Naive thymus-derived CD4-positive, alpha-beta T cell (primary cell): Measurements from ENCODE around the gene UGP2. TPM values are rescaled to one million over a fixed set of nuclear protein-coding genes. Genes with fewer than 3 reads are reported as not detected.

Experiments used
- ATAC-seq: fragments of 150-1000 bp; cut with Tn5 transposase; 2 replicates; pipeline ENCODE4 v1.10.0; 2021; ENCODE audit warnings: mild to moderate bottlenecking, moderate library complexity
- CTCF ChIA-PET: fragments of 350-600 bp; sonication (Branson Sonifier 250); formaldehyde crosslinking; loops from one replicate; lab custom pipeline; 2021; ENCODE audit warnings: antibody characterized with exemption; lab: Charles Lee
- POLR2A ChIA-PET: fragments of 350-600 bp; sonication (Branson Sonifier 250); formaldehyde crosslinking; loops from one replicate; lab custom pipeline; 2021; ENCODE audit warnings: antibody characterized with exemption, inconsistent platforms; lab: Charles Lee
- DNase-seq, 9 donors: peaks; one replicate each; pipeline versions ENCODE4 v3.0.0 to v3.0.0-alpha.2; 2020 to 2022; ENCODE audit warnings: mixed read lengths in 1 of 9
- H3K27ac ChIP-seq: one replicate; pipeline ENCODE4 v1.7.0; 2013; ENCODE audit warnings: mild to moderate bottlenecking, low read depth, low read length, moderate library complexity
- H3K27me3 ChIP-seq, 2 donors: one replicate each; pipeline ENCODE4 v1.7.0; 2013; ENCODE audit warnings: low read length in 2 of 2, mild to moderate bottlenecking in 2 of 2, moderate library complexity in 2 of 2; ENCODE audit not compliant: control insufficient read depth in 2 of 2, insufficient read depth in 2 of 2
- H3K36me3 ChIP-seq, 3 experiments: 1 replicate in 2 of 3; 2 replicates in 1 of 3; pipeline ENCODE4 v1.7.0; 2013; ENCODE audit warnings: low read length in 3 of 3, mild to moderate bottlenecking in 3 of 3, moderate library complexity in 1 of 3; ENCODE audit not compliant: insufficient read depth in 3 of 3, control insufficient read depth in 2 of 3
- H3K4me1 ChIP-seq, 2 donors: one replicate each; pipeline ENCODE4 v1.7.0; 2013; ENCODE audit warnings: low read length in 2 of 2, mild to moderate bottlenecking in 2 of 2, moderate library complexity in 1 of 2; ENCODE audit not compliant: control insufficient read depth in 2 of 2, insufficient read depth in 2 of 2
- H3K4me3 ChIP-seq: 2 replicates; pipeline ENCODE4 v1.7.0; 2013; ENCODE audit warnings: mild to moderate bottlenecking, low read length
- H3K9me3 ChIP-seq, 3 experiments: 1 replicate in 2 of 3; 2 replicates in 1 of 3; pipeline ENCODE4 v1.7.0; 2013; ENCODE audit warnings: low read length in 3 of 3; ENCODE audit not compliant: control insufficient read depth in 2 of 3
- H3K27ac Mint-ChIP-seq, 9 donors: one replicate each; pipeline ENCODE4 v1.8.0; 2020 to 2022; ENCODE audit warnings: mixed read lengths in 9 of 9, mild to moderate bottlenecking in 8 of 9, moderate library complexity in 5 of 9, inconsistent platforms in 2 of 9
- H3K27me3 Mint-ChIP-seq, 5 donors: one replicate each; pipeline ENCODE4 v1.8.0; 2021 to 2022; ENCODE audit warnings: mixed read lengths in 5 of 5, mild to moderate bottlenecking in 1 of 5
- H3K36me3 Mint-ChIP-seq, 5 donors: one replicate each; pipeline ENCODE4 v1.8.0; 2020 to 2022; ENCODE audit warnings: mixed read lengths in 5 of 5, mild to moderate bottlenecking in 3 of 5, inconsistent platforms in 1 of 5
- H3K4me1 Mint-ChIP-seq, 7 donors: one replicate each; pipeline ENCODE4 v1.8.0; 2020 to 2022; ENCODE audit warnings: mixed read lengths in 7 of 7, mild to moderate bottlenecking in 3 of 7, inconsistent platforms in 1 of 7
- H3K4me3 Mint-ChIP-seq, 10 donors: one replicate each; pipeline ENCODE4 v1.8.0; 2020 to 2022; ENCODE audit warnings: mild to moderate bottlenecking in 10 of 10, mixed read lengths in 10 of 10, moderate library complexity in 6 of 10, inconsistent platforms in 2 of 10
- H3K9me3 Mint-ChIP-seq, 11 donors: one replicate each; pipeline ENCODE4 v1.8.0; 2020 to 2022; ENCODE audit warnings: mixed read lengths in 11 of 11, mild to moderate bottlenecking in 4 of 11, inconsistent platforms in 1 of 11, moderate library complexity in 1 of 11
- intact Hi-C, 2 donors: fragments of 100-400 bp; cut with micrococcal nuclease; formaldehyde crosslinking; loops; one replicate each; pipeline ENCODE4 v1.15.1; 2023
- polyA plus RNA-seq, 2 donors: library from polyadenylated mRNA; unstranded; fragments of 300-500 nt; fragmentation: Illumina TruSeq; gene quantifications; one replicate each; pipeline ENCODE4 v1.2.3, GENCODE V29; 2021
- total RNA-seq, 6 experiments: library from RNA in 5 of 6; stranded (reverse) in 5 of 6; gene quantifications; 1 replicate in 5 of 6; 2 replicates in 1 of 6; pipeline ENCODE4 v1.2.3 and lab custom pipeline; 2021 to 2026

UGP2 gene
- total and polyA plus RNA-seq, 7 experiments from 2014 or later, result 69.5 to 135 (median 101) TPM

DNA sequence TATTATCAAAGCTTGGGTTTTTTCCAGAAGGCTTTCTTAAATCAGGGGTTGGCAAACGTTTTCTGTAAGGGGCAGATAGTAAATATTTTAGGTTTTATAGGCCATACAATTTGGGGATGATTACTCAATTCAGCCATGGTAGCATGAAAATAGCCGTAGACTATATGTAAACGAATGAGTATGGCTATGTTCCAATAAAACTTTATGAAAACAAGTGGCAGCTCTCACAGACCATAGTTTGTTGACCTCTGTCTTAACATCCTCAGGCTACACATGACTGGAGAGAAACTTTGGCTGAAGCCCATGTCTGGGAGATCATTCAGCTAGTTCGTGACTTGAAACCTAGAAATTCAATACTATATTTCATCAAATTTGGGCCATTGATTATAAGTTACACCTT, 30.2 kb downstream of the UGP2 start:
- peaks cover 0 to 5% (median 0%) of the 10 kb centered on the region in 11 donors for H3K9me3 Mint-ChIP-seq
- no peak overlapping the region for H3K4me3 Mint-ChIP-seq
- ATAC-seq, result no peak
- POLR2A ChIA-PET, result no interaction called here
- CTCF ChIA-PET, result interaction anchor here (3.1 kb wide), 1 partner anchor 10 kb away, joined by 16 read pairs; no protein-coding TSS in a partner anchor
- Histone ChIP-seq H3K27me3 (no peaks in the 10 kb centered on the region), H3K27ac (no peak overlapping the region), H3K4me1 (no peaks in the 10 kb centered on the region), H3K4me3 (no peak overlapping the region), H3K36me3 (peaks cover 0 to 14% (median 0%) of the 10 kb centered on the region in 3 experiments), H3K9me3 (no peaks in the 10 kb centered on the region)
- H3K36me3 Mint-ChIP-seq, result peaks cover 23 to 61% (median 37%) of the 10 kb centered on the region in 5 donors
- no peak for DNase-seq
- H3K27me3 Mint-ChIP-seq, result no peaks in the 10 kb centered on the region
- H3K4me1 Mint-ChIP-seq, result peaks cover 20 to 62% (median 49%) of the 10 kb centered on the region in 7 donors
- intact Hi-C loops, result no loop called here
- peak overlapping the region in 2 of 9 donors; percentile 12 to 14 for H3K27ac Mint-ChIP-seq

DNA sequence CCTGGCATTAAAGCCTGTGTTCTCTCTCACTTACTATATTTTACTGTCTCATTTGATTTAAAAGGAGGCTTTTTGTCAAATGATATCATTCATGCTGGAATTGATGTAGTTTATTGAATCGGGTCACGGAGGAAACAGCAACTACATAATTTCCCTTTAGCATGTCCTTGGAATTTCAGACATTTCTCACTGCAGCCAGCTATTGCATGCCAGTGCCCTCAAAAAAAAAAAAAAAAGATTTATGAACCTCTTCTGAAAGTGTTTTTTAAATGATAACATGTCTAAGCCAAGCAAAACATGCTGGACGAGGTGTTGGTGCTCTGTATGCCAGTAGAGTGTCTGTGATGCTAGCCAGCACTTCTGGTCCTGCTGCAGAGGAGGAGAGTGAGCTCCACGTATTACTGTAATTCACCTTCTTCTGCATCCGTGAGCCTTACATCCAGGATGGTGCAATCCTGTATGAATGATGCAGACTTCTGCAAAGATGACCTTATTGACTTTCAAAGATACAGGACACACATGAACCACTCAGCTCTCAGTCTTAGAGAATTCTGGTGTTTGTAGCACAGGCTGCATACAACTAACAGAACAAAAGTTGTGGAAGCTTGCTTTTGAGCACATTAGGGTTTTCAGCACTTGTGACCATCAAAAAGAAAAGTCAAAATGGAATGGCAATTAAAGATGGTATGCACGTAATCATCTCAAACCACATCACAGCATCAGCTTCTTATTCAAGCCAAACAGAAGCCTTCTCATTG, 31.1 kb downstream of the UGP2 start:
- Mint-ChIP-seq H3K27me3 (no peaks in the 10 kb centered on the region), H3K36me3 (peaks cover 27 to 68% (median 44%) of the 10 kb centered on the region in 5 donors), H3K4me1 (peaks cover 24 to 67% (median 56%) of the 10 kb centered on the region in 7 donors), H3K9me3 (peaks cover 0 to 5% (median 0%) of the 10 kb centered on the region in 11 donors), H3K4me3 (no peak overlapping the region), H3K27ac (peak overlapping the region in 2 of 9 donors; percentile 9 to 74)
- no peak overlapping the region for H3K27ac ChIP-seq
- DNase-seq (no peak), ATAC-seq (no peak)
- CTCF ChIA-PET, result interaction anchor here (1.8 kb wide), 1 partner anchor 174 kb away, joined by 5 read pairs; no protein-coding TSS in a partner anchor
- intact Hi-C loops, result no loop called here
- POLR2A ChIA-PET, result no interaction called here
- no peaks in the 10 kb centered on the region for H3K9me3 ChIP-seq
- no peaks in the 10 kb centered on the region for H3K27me3 ChIP-seq
- H3K36me3 ChIP-seq, result peaks cover 0 to 14% (median 0%) of the 10 kb centered on the region in 3 experiments
- no peaks in the 10 kb centered on the region for H3K4me1 ChIP-seq
- H3K4me3 ChIP-seq, result no peak overlapping the region

DNA sequence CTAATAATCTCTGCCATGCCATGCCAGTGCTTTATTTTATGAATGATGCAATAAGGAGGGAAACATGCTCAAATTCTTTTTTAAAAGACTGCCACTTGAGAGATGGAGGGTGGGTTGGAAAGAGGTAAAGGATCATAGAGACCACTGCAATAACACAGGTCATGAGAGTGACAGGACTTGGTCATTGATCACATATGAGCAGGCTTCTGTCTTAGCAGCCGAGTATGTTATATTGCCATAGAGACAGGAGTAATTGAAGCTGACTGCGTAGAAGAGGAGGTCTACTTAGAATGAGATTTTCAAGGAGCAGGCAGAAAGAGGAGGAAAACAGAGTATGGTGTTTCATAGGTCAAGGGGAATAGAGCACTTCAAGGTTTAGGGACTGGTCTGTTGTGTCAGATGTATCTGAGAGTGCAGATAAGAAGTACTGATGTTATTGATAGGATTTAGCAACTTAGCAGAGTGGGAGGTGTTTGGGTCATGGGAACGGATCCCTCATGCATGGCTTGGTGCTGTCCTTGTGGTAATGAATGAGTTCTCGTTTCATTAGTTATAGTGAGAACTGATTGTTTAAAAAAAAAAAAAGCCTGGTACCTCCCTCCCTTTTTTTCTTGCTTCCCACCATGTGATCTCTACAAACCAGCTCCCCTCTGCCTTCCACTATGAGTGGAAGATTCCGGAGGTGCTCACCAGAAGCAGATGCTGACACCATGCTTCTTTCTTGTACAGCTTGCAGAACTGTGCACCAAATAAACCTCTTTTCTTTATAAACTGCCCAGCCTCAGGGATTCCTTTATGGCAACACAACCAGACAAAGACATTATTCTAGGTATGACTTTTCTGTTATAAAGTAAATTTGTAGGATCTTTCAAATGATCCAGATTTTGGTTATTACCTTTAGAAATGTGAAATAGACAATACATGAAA, 32.8 kb downstream of the UGP2 start:
- H3K27me3 Mint-ChIP-seq, result no peaks in the 10 kb centered on the region
- peaks cover 0 to 5% (median 0%) of the 10 kb centered on the region in 11 donors for H3K9me3 Mint-ChIP-seq
- intact Hi-C loops, result no loop called here
- ATAC-seq (no peak), DNase-seq (no peak)
- no peak overlapping the region for H3K4me3 ChIP-seq
- H3K36me3 ChIP-seq, result peaks cover 0 to 14% (median 0%) of the 10 kb centered on the region in 3 experiments
- no peak overlapping the region for H3K27ac ChIP-seq
- H3K27me3 ChIP-seq, result no peaks in the 10 kb centered on the region
- H3K27ac Mint-ChIP-seq, result peak overlapping the region in 6 of 9 donors; percentile 8 to 74 (median 41)
- no peaks in the 10 kb centered on the region for H3K9me3 ChIP-seq
- POLR2A ChIA-PET, result no interaction called here
- CTCF ChIA-PET, result interaction anchor here (1.8 to 2.2 kb wide), 2 partner anchors 13 to 176 kb away, joined by 5 read pairs; no protein-coding TSS in a partner anchor
- H3K4me3 Mint-ChIP-seq, result no peak overlapping the region
- H3K4me1 Mint-ChIP-seq, result peaks cover 17 to 70% (median 53%) of the 10 kb centered on the region in 7 donors
- H3K4me1 ChIP-seq, result no peaks in the 10 kb centered on the region
- H3K36me3 Mint-ChIP-seq, result peaks cover 27 to 58% (median 41%) of the 10 kb centered on the region in 5 donors

DNA sequence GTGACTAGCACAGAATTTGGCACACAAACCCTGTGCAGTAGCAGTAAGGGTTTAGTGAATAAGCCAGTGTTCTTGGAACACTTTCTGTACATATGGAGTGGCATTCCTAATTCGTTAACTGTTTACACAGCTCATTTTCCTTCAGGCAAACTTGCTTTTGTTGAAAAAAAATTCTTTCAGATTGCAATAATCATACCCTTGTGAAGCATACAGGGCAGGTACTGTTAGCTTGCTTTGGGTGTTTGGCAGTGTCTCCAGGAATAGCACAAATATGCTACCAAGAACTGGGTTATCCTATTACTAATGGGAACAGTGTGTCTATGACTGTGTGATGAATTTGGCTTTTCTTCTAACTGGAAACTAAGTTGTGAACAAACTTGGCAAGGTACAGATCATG, 33.4 kb downstream of the UGP2 start:
- no peak overlapping the region for H3K4me3 Mint-ChIP-seq
- CTCF ChIA-PET, result interaction anchor here (2.2 kb wide), 1 partner anchor 13 kb away, joined by 5 read pairs; no protein-coding TSS in a partner anchor
- DNase-seq (no peak), ATAC-seq (no peak)
- Histone ChIP-seq H3K4me1 (no peaks in the 10 kb centered on the region), H3K36me3 (peaks cover 0 to 14% (median 0%) of the 10 kb centered on the region in 3 experiments), H3K27me3 (no peaks in the 10 kb centered on the region), H3K9me3 (no peaks in the 10 kb centered on the region), H3K4me3 (no peak overlapping the region), H3K27ac (no peak overlapping the region)
- H3K27ac Mint-ChIP-seq, result peak overlapping the region in 5 of 9 donors; percentile 5 to 74 (median 26)
- no peaks in the 10 kb centered on the region for H3K27me3 Mint-ChIP-seq
- H3K36me3 Mint-ChIP-seq, result peaks cover 27 to 56% (median 41%) of the 10 kb centered on the region in 5 donors
- POLR2A ChIA-PET, result no interaction called here
- peaks cover 0 to 5% (median 0%) of the 10 kb centered on the region in 11 donors for H3K9me3 Mint-ChIP-seq
- H3K4me1 Mint-ChIP-seq, result peaks cover 17 to 70% (median 54%) of the 10 kb centered on the region in 7 donors
- intact Hi-C loops, result no loop called here

DNA sequence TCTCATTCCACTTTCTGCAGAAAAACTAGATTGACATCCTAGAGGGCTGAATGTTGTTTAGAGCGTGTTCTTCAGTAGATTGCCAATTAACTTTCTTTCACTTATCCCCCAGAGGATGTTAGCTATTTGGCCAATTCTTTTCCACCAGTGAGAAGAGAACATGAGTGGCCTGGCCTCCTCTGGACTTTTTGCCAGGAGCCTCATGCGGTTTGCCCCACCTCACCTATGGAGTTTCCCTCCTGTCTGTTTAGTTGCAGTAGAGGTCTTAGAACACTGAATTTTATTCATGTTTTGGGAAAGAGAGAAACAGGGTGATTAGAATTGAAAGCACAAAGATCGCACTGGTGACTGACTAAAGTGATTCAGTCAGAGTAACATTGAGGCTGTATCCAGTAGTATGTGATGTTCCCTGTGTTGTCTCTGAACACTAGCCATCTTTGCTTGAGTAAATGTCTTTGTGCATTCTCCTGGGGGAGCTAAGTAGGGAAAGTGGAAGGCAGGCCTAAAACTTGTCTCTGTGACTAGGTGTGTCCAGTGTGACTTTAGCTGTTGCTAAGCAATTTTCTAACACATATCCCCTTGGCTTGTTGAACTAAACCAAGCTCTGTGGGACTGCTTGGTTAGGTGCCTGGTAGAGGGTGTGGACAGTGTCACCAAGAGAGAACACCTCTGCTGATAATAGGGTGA, 34.0 kb downstream of the UGP2 start:
- Mint-ChIP-seq H3K4me1 (peaks cover 16 to 70% (median 59%) of the 10 kb centered on the region in 7 donors), H3K9me3 (peaks cover 0 to 5% (median 0%) of the 10 kb centered on the region in 11 donors)
- POLR2A ChIA-PET, result no interaction called here

More for the DNA sequence above, 34.0 kb downstream of the UGP2 start:
- Histone ChIP-seq H3K36me3 (peaks cover 0 to 14% (median 0%) of the 10 kb centered on the region in 3 experiments), H3K27ac (no peak overlapping the region), H3K9me3 (no peaks in the 10 kb centered on the region), H3K4me1 (no peaks in the 10 kb centered on the region), H3K4me3 (no peak overlapping the region), H3K27me3 (no peaks in the 10 kb centered on the region)
- ATAC-seq, result no peak
- H3K27ac Mint-ChIP-seq, result peak overlapping the region in 8 of 9 donors; percentile 3 to 74 (median 26)
- intact Hi-C loops, result no loop called here
- H3K27me3 Mint-ChIP-seq, result no peaks in the 10 kb centered on the region
- no peak overlapping the region for H3K4me3 Mint-ChIP-seq
- DNase-seq, result no peak
- H3K36me3 Mint-ChIP-seq, result peaks cover 28 to 57% (median 41%) of the 10 kb centered on the region in 5 donors
- CTCF ChIA-PET, result interaction anchor here (1.2 to 2.2 kb wide), 2 partner anchors 14 to 15 kb away, joined by 5 read pairs; no protein-coding TSS in a partner anchor
